GM19455 (cell line): ENCODE results near the gene LRSAM1.

Experiments
- ATAC-seq: cut with Tn5 transposase; IDR thresholded peaks from one replicate; pipeline ENCODE4 v1.9.1; 2021; ENCODE audit not compliant: unreplicated experiment

LRSAM1 gene

GRCh38 chr9:127529671-127530070, 78.4 kb downstream of the LRSAM1 start:
- ATAC-seq, result no peak

GRCh38 chr9:127530206-127530941, 79.1 kb downstream of the LRSAM1 start:
- ATAC-seq, result no peak

GRCh38 chr9:127531676-127532075, 80.4 kb downstream of the LRSAM1 start:
- no peak for ATAC-seq

GRCh38 chr9:127534250-127534906, 83.1 kb downstream of the LRSAM1 start:
- ATAC-seq, result no peak

GRCh38 chr9:127534931-127535330, 83.6 kb downstream of the LRSAM1 start:
- ATAC-seq, result no peak

GRCh38 chr9:127535396-127535795, 84.1 kb downstream of the LRSAM1 start:
- ATAC-seq, result no peak

- ATAC-seq, result no peak
Observed at GRCh38 chr9:127535834-127536233, 84.5 kb downstream of the LRSAM1 start.

GRCh38 chr9:127536499-127536898, 85.2 kb downstream of the LRSAM1 start:
- ATAC-seq, result no peak

GRCh38 chr9:127537014-127537413, 85.7 kb downstream of the LRSAM1 start:
- no peak for ATAC-seq

- ATAC-seq, result no peak
Observed at GRCh38 chr9:127537792-127538191, 86.5 kb downstream of the LRSAM1 start.

GRCh38 chr9:127538849-127539258, 87.5 kb downstream of the LRSAM1 start:
- ATAC-seq, result no peak

GRCh38 chr9:127539259-127539981, 88.1 kb downstream of the LRSAM1 start:
- no peak for ATAC-seq

- ATAC-seq, result no peak
Observed at GRCh38 chr9:127539982-127540663, 88.8 kb downstream of the LRSAM1 start.

GRCh38 chr9:127540664-127541041, 89.3 kb downstream of the LRSAM1 start:
- no peak for ATAC-seq

GRCh38 chr9:127541176-127541575, 89.9 kb downstream of the LRSAM1 start:
- no peak for ATAC-seq

GRCh38 chr9:127541865-127542264, 90.6 kb downstream of the LRSAM1 start:
- no peak for ATAC-seq

GRCh38 chr9:127543221-127543620, 91.9 kb downstream of the LRSAM1 start:
- ATAC-seq, result no peak

GRCh38 chr9:127543973-127544533, 92.7 kb downstream of the LRSAM1 start:
- ATAC-seq, result no peak

GRCh38 chr9:127545196-127546124, 94.2 kb downstream of the LRSAM1 start:
- no peak for ATAC-seq
